GM23338 (cell line): ENCODE results near the gene FNDC3A. TPM values are rescaled to one million over a fixed set of nuclear protein-coding genes. Genes with fewer than 3 reads are reported as not detected.

Experiments used
- ATAC-seq: fragments of 200-7000 bp; cut with Tn5 transposase; 3 replicates; pipeline ENCODE4 v1.9.1; 2020
- DNase-seq: peaks from one replicate; pipeline ENCODE4 v3.0.0-alpha.2; 2015; ENCODE audit warnings: low spot score
- H2AFZ ChIP-seq: fragments of 200-600 bp; sonication (generic); 2 replicates; pipeline ENCODE4 v1.8.0; 2016; ENCODE audit warnings: antibody characterized with exemption, mild to moderate bottlenecking, moderate library complexity
- H3F3A ChIP-seq: fragments of 200-600 bp; sonication (generic); replicated peaks from 2 replicates; pipeline ENCODE4 v1.8.0; 2017; ENCODE audit warnings: antibody characterized with exemption, mixed run types, low read depth
- H3K27ac ChIP-seq: fragments of 200-600 bp; sonication (generic); 2 replicates; pipeline ENCODE4 v1.6.1; 2016; ENCODE audit warnings: low read depth
- H3K27me3 ChIP-seq: fragments of 200-600 bp; sonication (generic); 2 replicates; pipeline ENCODE4 v1.8.0; 2016; ENCODE audit warnings: mild to moderate bottlenecking, mixed run types, moderate library complexity; ENCODE audit not compliant: insufficient read depth
- H3K36me3 ChIP-seq: fragments of 200-600 bp; sonication (generic); 2 replicates; pipeline ENCODE4 v1.8.0; 2016; ENCODE audit warnings: mild to moderate bottlenecking; ENCODE audit not compliant: insufficient read depth
- H3K4me1 ChIP-seq: fragments of 200-600 bp; sonication (generic); 2 replicates; pipeline ENCODE4 v1.8.0; 2016; ENCODE audit warnings: mild to moderate bottlenecking, moderate library complexity; ENCODE audit not compliant: insufficient read depth
- H3K4me2 ChIP-seq: fragments of 200-600 bp; sonication (generic); 2 replicates; pipeline ENCODE4 v1.7.1; 2017; ENCODE audit warnings: mixed run types
- H3K4me3 ChIP-seq: fragments of 200-600 bp; sonication (generic); 2 replicates; pipeline ENCODE4 v1.6.1; 2016; ENCODE audit warnings: mixed run types
- H3K79me2 ChIP-seq: fragments of 200-600 bp; sonication (generic); replicated peaks from 2 replicates; pipeline ENCODE4 v1.8.0; 2017; ENCODE audit warnings: mild to moderate bottlenecking; ENCODE audit not compliant: insufficient read depth
- H3K9me2 ChIP-seq: fragments of 200-600 bp; sonication (generic); 2 replicates; pipeline ENCODE4 v1.8.0; 2017; ENCODE audit not compliant: insufficient read depth
- H4K20me1 ChIP-seq: fragments of 200-600 bp; sonication (generic); replicated peaks from 2 replicates; pipeline ENCODE4 v1.8.0; 2017; ENCODE audit warnings: mild to moderate bottlenecking; ENCODE audit not compliant: insufficient read depth
- H3K27ac Mint-ChIP-seq: 2 replicates; pipeline ENCODE4 v1.8.0; 2020; ENCODE audit warnings: inconsistent platforms, mild to moderate bottlenecking, moderate library complexity, mixed read lengths
- H3K27me3 Mint-ChIP-seq: 3 replicates; pipeline ENCODE4 v1.8.0; 2022; ENCODE audit warnings: low read depth, mild to moderate bottlenecking, moderate library complexity, mixed read lengths, inconsistent platforms; ENCODE audit not compliant: insufficient read depth, poor library complexity
- H3K36me3 Mint-ChIP-seq: 3 replicates; pipeline ENCODE4 v1.8.0; 2021; ENCODE audit warnings: low read depth, mild to moderate bottlenecking, inconsistent platforms, moderate library complexity, mixed read lengths
- H3K4me1 Mint-ChIP-seq: 3 replicates; pipeline ENCODE4 v1.8.0; 2020; ENCODE audit warnings: mild to moderate bottlenecking, inconsistent platforms, mixed read lengths
- H3K4me3 Mint-ChIP-seq: 3 replicates; pipeline ENCODE4 v1.8.0; 2021; ENCODE audit warnings: moderate library complexity, mild to moderate bottlenecking, inconsistent platforms, mixed read lengths
- H3K9me3 Mint-ChIP-seq: 3 replicates; pipeline ENCODE4 v1.8.0; 2020; ENCODE audit warnings: moderate library complexity, mild to moderate bottlenecking, inconsistent platforms, mixed read lengths
- CREB1 ChIP-seq: fragments of 250-450 bp; sonication (Bioruptor Pico); IDR thresholded peaks from 2 replicates; pipeline ENCODE4 v1.5.0; 2020; ENCODE audit warnings: low read depth, mild to moderate bottlenecking, moderate library complexity
- CTCF ChIP-seq, 2 experiments: fragments of 200-600 bp in 1 of 2; sonication (generic) in 1 of 2; conservative IDR thresholded peaks; 2 replicates each; pipeline versions ENCODE4 v1.5.1 to v1.6.1; 2016 to 2017; ENCODE audit warnings: antibody characterized with exemption in 2 of 2, low read depth in 2 of 2, mild to moderate bottlenecking in 2 of 2, moderate library complexity in 1 of 2
- ETS1 ChIP-seq: IDR thresholded peaks from 2 replicates; pipeline ENCODE4 v1.6.1; 2016; ENCODE audit warnings: antibody characterized with exemption
- EZH2 ChIP-seq: fragments of 200-600 bp; sonication (generic); IDR thresholded peaks from one replicate; pipeline ENCODE4 v1.8.0; 2017; ENCODE audit warnings: antibody characterized with exemption, mild to moderate bottlenecking, low read depth; ENCODE audit not compliant: unreplicated experiment
- EZH2phosphoT487 ChIP-seq: fragments of 200-600 bp; sonication (generic); IDR thresholded peaks from one replicate; pipeline ENCODE4 v1.8.1; 2018; ENCODE audit warnings: antibody characterized with exemption; ENCODE audit not compliant: unreplicated experiment
- JUNB ChIP-seq: IDR thresholded peaks from one replicate; pipeline ENCODE4 v1.6.1; 2016; ENCODE audit warnings: antibody characterized with exemption; ENCODE audit not compliant: unreplicated experiment
- NANOG ChIP-seq: IDR thresholded peaks from 2 replicates; pipeline ENCODE4 v1.6.1; 2016; ENCODE audit warnings: antibody characterized with exemption, borderline replicate concordance
- POLR2AphosphoS5 ChIP-seq: IDR thresholded peaks from 2 replicates; pipeline ENCODE4 v1.6.1; 2016; ENCODE audit warnings: antibody characterized with exemption, low read depth
- REST ChIP-seq: IDR thresholded peaks from one replicate; pipeline ENCODE4 v1.6.1; 2018; ENCODE audit warnings: antibody characterized with exemption; ENCODE audit not compliant: unreplicated experiment
- STAT1 ChIP-seq: IDR thresholded peaks from one replicate; pipeline ENCODE4 v1.6.1; 2016; ENCODE audit warnings: antibody characterized with exemption; ENCODE audit not compliant: unreplicated experiment
- ZNF114 ChIP-seq: fragments of 250-450 bp; sonication (Bioruptor Pico); IDR thresholded peaks from 2 replicates; pipeline ENCODE4 v1.5.0; 2020; ENCODE audit warnings: mild to moderate bottlenecking, moderate library complexity
- ZNF331 ChIP-seq: fragments of 250-450 bp; sonication (Bioruptor Pico); IDR thresholded peaks from 2 replicates; pipeline ENCODE4 v1.5.0; 2020; ENCODE audit warnings: low read depth, mild to moderate bottlenecking, moderate library complexity
- ZNF462 ChIP-seq: fragments of 250-450 bp; sonication (Bioruptor Pico); IDR thresholded peaks from 2 replicates; pipeline ENCODE4 v1.5.0; 2020; ENCODE audit warnings: mild to moderate bottlenecking, moderate library complexity
- polyA plus RNA-seq: library from polyadenylated mRNA; unstranded; fragments of >200 nt; fragmentation: Nextera tagmentation; extraction: Ambion mirVana; gene quantifications from 2 replicates; pipeline ENCODE4 v1.2.1, GENCODE V29; 2016
- total RNA-seq: library from RNA; depleted of rRNA; stranded (reverse); fragments of >200 nt; shearing (Covaris generic); gene quantifications from 2 replicates; pipeline ENCODE4 v1.2.3, GENCODE V29; 2014

Gene FNDC3A
- total and polyA plus RNA-seq, 2 experiments from 2014 or later = 10.3 to 31.1 TPM

- no peaks in the 10 kb centered on the region for H3K4me1 Mint-ChIP-seq
- H3K79me2 ChIP-seq = no peaks in the 10 kb centered on the region
- DNase-seq (no peak), ATAC-seq (no peak)
- H3K9me2 ChIP-seq = no peaks in the 10 kb centered on the region
- H3K4me1 ChIP-seq = no peaks in the 10 kb centered on the region
- no peak overlapping the region for H3K4me3 Mint-ChIP-seq
- H2AFZ ChIP-seq = no peak overlapping the region
- no peak overlapping the region for H3K27ac ChIP-seq
- H3K36me3 ChIP-seq = no peaks in the 10 kb centered on the region
- no peak overlapping the region for H3K27ac Mint-ChIP-seq
- H3K27me3 ChIP-seq = no peaks in the 10 kb centered on the region
- no peak overlapping the region for H3K4me3 ChIP-seq
- no peak overlapping the region for H3K4me2 ChIP-seq
- H3K27me3 Mint-ChIP-seq = no peaks in the 10 kb centered on the region
- no peaks in the 10 kb centered on the region; the same call in 2 of the 3 replicates for H3K36me3 Mint-ChIP-seq
- H3F3A ChIP-seq = no peaks in the 10 kb centered on the region
- no peaks in the 10 kb centered on the region for H4K20me1 ChIP-seq
- TF ChIP-seq JUNB (no peak), CREB1 (no peak), ETS1 (no peak), NANOG (no peak), EZH2 (no peak), ZNF114 (CRISPR knock-in tag) (no peak), ZNF331 (CRISPR knock-in tag) (no peak), REST (no peak), POLR2AphosphoS5 (no peak), STAT1 (no peak), CTCF (conservative IDR thresholded peaks at IDR 0.05; ENCODE audit: low read depth in 2 of 2) (no peak), EZH2phosphoT487 (no peak), ZNF462 (CRISPR knock-in tag) (no peak)
- no peaks in the 10 kb centered on the region for H3K9me3 Mint-ChIP-seq
These were observed 65.2 kb downstream of the FNDC3A start for GRCh38 chr13:49040872-49041271.
